Esophagus squamous epithelium (tissue), 5 donors: ENCODE data around the gene NR3C2. TPM values are rescaled to one million over a fixed set of nuclear protein-coding genes. Genes with fewer than 3 reads are reported as not detected.

ENCODE experiments used
- DNase-seq: peaks from one replicate; lab custom pipeline; 2025; lab: John Stamatoyannopoulos, UW
- H3K27ac ChIP-seq, 4 donors: fragments of 200-600 bp; sonication (generic); one replicate each; pipeline ENCODE4 v1.5.1; 2016 to 2019; ENCODE audit warnings: mild to moderate bottlenecking in 1 of 4
- H3K27me3 ChIP-seq, 4 donors: fragments of 200-600 bp; sonication (generic); 1 replicate in 3 of 4; 2 replicates in 1 of 4; pipeline versions ENCODE4 v1.5.1 to v1.6.0; 2017 to 2021; ENCODE audit warnings: antibody characterized with exemption in 1 of 4
- H3K36me3 ChIP-seq, 3 donors: fragments of 200-600 bp; sonication (generic); one replicate each; pipeline ENCODE4 v1.5.1; 2016 to 2019
- H3K4me1 ChIP-seq, 3 donors: fragments of 200-600 bp; sonication (generic); one replicate each; pipeline ENCODE4 v1.5.1; 2017 to 2019
- H3K4me3 ChIP-seq, 4 donors: fragments of 200-600 bp; sonication (generic); 1 replicate in 3 of 4; 2 replicates in 1 of 4; pipeline ENCODE4 v1.5.1; 2016 to 2019; ENCODE audit warnings: mild to moderate bottlenecking in 2 of 4, moderate library complexity in 1 of 4
- H3K9me3 ChIP-seq, 3 donors: fragments of 200-600 bp; sonication (generic); one replicate each; pipeline ENCODE4 v1.5.1; 2016 to 2019
- CTCF ChIP-seq, 6 experiments: fragments of 450-650 bp in 4 of 6; fragments of 200-600 bp in 2 of 6; sonication (generic) in 2 of 6; IDR thresholded peaks; one replicate each; pipeline ENCODE4 v1.5.1; 2016 to 2019; ENCODE audit warnings: antibody characterized with exemption in 6 of 6, mild to moderate bottlenecking in 4 of 6, moderate library complexity in 4 of 6
- POLR2A ChIP-seq, 4 donors: fragments of 450-650 bp; IDR thresholded peaks; one replicate each; pipeline ENCODE4 v1.6.1; 2017; ENCODE audit warnings: antibody characterized with exemption in 4 of 4, mild to moderate bottlenecking in 4 of 4, moderate library complexity in 3 of 4
- WGBS, 2 donors: methylation state at CpG; one replicate each; pipeline ENCODE4 v1.1.5; 2018; 5-methylcytosine and 5-hydroxymethylcytosine counted together
- intact Hi-C: fragments of 100-400 bp; cut with DNase I; formaldehyde crosslinking; loops from one replicate; pipeline ENCODE4 v1.15.0; 2022
- total RNA-seq, 4 donors: library from RNA; depleted of rRNA; stranded (reverse); fragments of >200 nt; gene quantifications; one replicate each; pipeline ENCODE4 v1.1.0, GENCODE V29; 2016
- donor health status: DM: yes; HTN: yes; CAD: no.

Gene NR3C2
- total RNA-seq, 4 donors from 2014 or later: 1.2 to 5.3 (median 2.3) TPM

- Histone ChIP-seq H3K4me1 (peaks cover 0 to 5% (median 0%) of the 10 kb centered on the region in 3 donors), H3K27ac (no peak overlapping the region), H3K36me3 (no peaks in the 10 kb centered on the region), H3K4me3 (no peak overlapping the region), H3K9me3 (peaks cover 0 to 5% (median 4%) of the 10 kb centered on the region in 3 donors), H3K27me3 (no peaks in the 10 kb centered on the region)
- WGBS, 2 donors: 80 to 100% methylated on average over 1 of the region's 1 CpG
- intact Hi-C loops: no loop called here
- no peak for TF ChIP-seq CTCF (IDR thresholded peaks at IDR 0.05)
- no peak for DNase-seq
Observed at GRCh38 chr4:148300877-148301276, 141.3 kb downstream of the NR3C2 start.

GRCh38 chr4:148299337-148299736 lies 142.9 kb downstream of the NR3C2 start:
- no peak for DNase-seq
- TF ChIP-seq CTCF (IDR thresholded peaks at IDR 0.05) (no peak), POLR2A (IDR thresholded peaks at IDR 0.05) (no peak)
- intact Hi-C loops: no loop called here
- H3K27me3 ChIP-seq: no peaks in the 10 kb centered on the region
- no peak overlapping the region for H3K4me3 ChIP-seq
- peaks cover 0 to 5% (median 0%) of the 10 kb centered on the region in 3 donors for H3K4me1 ChIP-seq
- no peak overlapping the region for H3K27ac ChIP-seq
- no peaks in the 10 kb centered on the region for H3K36me3 ChIP-seq
- peaks cover 0 to 5% (median 4%) of the 10 kb centered on the region in 3 donors for H3K9me3 ChIP-seq
- 86 to 92% methylated on average over 7 to 9 of the region's 9 CpGs for WGBS, 2 donors

GRCh38 chr4:148296498-148296897 lies 145.7 kb downstream of the NR3C2 start:
- Histone ChIP-seq H3K9me3 (peaks cover 0 to 5% (median 4%) of the 10 kb centered on the region in 3 donors), H3K27ac (no peak overlapping the region), H3K27me3 (no peaks in the 10 kb centered on the region), H3K4me3 (no peak overlapping the region), H3K4me1 (no peaks in the 10 kb centered on the region), H3K36me3 (no peaks in the 10 kb centered on the region)
- WGBS, 2 donors: 76 to 83% methylated on average over 2 of the region's 2 CpGs
- intact Hi-C loops: no loop called here
- TF ChIP-seq CTCF (IDR thresholded peaks at IDR 0.05): no peak
- TF ChIP-seq POLR2A (IDR thresholded peaks at IDR 0.05): no peak
- DNase-seq: no peak

GRCh38 chr4:148295642-148296041 lies 146.6 kb downstream of the NR3C2 start:
- Histone ChIP-seq H3K9me3 (peaks cover 0 to 2% (median under 1%) of the 10 kb centered on the region in 3 donors), H3K27me3 (no peaks in the 10 kb centered on the region), H3K4me1 (no peaks in the 10 kb centered on the region), H3K27ac (no peak overlapping the region), H3K4me3 (no peak overlapping the region), H3K36me3 (no peaks in the 10 kb centered on the region)
- 78 to 80% methylated on average over 1 of the region's 1 CpG for WGBS, 2 donors
- TF ChIP-seq CTCF (IDR thresholded peaks at IDR 0.05) (no peak), POLR2A (IDR thresholded peaks at IDR 0.05) (no peak)
- intact Hi-C loops: no loop called here
- DNase-seq: no peak

GRCh38 chr4:148293571-148293970 lies 148.6 kb downstream of the NR3C2 start:
- Histone ChIP-seq H3K27ac (no peak overlapping the region), H3K4me1 (peaks cover 0 to under 1% (median 0%) of the 10 kb centered on the region in 3 donors), H3K4me3 (no peak overlapping the region), H3K27me3 (no peaks in the 10 kb centered on the region), H3K36me3 (no peaks in the 10 kb centered on the region), H3K9me3 (no peaks in the 10 kb centered on the region)
- TF ChIP-seq POLR2A (IDR thresholded peaks at IDR 0.05) (no peak), CTCF (IDR thresholded peaks at IDR 0.05) (no peak)
- no peak for DNase-seq
- intact Hi-C loops: no loop called here
- 78 to 88% methylated on average over 1 of the region's 1 CpG for WGBS, 2 donors
